HG03064 (cell line): ENCODE measurements around the gene CYBRD1.

ENCODE experiments used
- ATAC-seq: cut with Tn5 transposase; IDR thresholded peaks from one replicate; pipeline ENCODE4 v1.9.1; 2021; ENCODE audit warnings: low read depth; ENCODE audit not compliant: unreplicated experiment

The CYBRD1 gene

GRCh38 chr2:171598713-171599319, 76.5 kb downstream of the CYBRD1 start:
- ATAC-seq = peak; percentile 71

- no peak for ATAC-seq
Observed at GRCh38 chr2:171600126-171600525, 77.9 kb downstream of the CYBRD1 start.

GRCh38 chr2:171602352-171602751, 80.1 kb downstream of the CYBRD1 start:
- no peak for ATAC-seq
